GM11168 (cell line): ENCODE measurements around the gene KCNS1.

Source experiments
- in situ Hi-C: fragments of 300-500 bp; cut with MboI; formaldehyde crosslinking; loops from one replicate; pipeline ENCODE4 v1.12.0; 2022; ENCODE audit warnings: low sequenced_read_pairs; ENCODE audit not compliant: unreplicated experiment

Gene KCNS1

DNA sequence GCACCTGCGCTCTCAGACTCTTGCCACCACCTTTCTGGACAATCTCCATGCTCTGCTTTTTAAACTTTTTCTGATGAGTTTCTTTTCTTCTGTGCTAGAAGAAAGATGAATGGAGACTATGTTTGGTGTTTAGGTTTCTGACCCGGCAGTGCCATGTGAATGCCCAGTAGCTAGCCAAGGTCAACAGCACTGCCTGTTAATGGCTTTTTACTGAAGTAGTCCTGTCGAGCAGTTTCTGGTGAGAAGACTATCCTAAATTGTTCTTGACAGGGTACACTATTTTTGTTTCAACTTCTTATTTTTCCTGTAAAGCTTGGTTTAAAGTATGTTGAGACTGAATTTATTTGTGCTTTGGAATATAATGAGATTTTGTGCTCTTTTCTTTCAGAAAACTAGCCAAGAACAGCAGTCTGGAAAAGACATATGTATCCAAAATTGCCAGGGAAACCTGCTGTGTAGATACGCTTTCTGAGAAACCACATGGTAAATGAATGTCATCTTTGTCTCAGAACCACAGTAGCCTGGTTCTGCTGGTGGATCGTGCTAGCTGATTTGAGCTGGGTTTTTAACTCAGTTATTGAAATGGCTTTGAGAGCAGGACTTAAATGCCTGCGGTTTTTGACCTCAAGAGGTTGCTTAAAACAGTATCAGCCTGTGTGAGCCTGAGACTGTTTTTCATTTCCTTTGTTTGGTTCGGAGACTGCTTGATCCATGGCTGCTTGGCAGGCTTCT, 48.1 kb downstream of the KCNS1 start:
- in situ Hi-C loops = no loop called here

DNA sequence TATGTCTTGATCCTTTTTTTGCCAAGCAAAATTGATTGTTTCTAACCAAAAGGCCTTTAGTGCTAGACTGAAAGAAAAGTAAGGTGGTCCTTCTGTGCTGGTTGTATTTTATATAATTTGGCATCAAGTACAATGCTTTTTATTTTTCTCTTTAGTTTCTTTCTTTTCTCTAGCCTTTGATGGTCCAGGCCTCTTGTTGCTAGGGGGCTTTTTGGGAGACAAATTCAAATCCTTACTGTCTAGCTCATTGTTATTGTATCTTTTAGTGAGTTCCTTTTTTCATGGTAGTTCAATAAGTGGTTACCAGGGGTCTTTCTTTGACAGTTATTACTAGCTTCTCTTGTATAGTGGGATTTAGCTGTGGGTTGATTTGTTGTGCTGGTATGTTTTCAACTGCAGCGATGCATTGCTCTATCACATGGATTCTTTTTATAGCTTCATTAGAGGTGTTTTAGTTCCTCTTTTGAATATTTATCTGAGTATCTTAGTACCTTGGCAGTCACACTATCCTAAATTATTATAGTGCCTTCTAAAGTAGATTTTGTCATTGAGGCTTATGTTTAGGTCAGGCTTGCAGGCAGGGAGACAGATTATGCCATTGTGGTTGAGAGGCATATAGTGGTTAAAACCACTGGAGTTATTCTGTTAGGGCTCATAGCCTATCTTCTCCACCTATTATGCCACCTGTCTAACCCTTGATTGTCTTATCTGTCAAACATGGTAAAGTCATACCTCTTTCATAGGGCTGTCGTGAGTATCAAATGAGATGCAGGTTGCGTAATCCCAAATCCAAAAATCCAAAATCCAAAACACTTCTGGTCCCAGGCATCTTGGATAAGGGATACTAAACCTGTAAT, 49.5 kb downstream of the KCNS1 start:
- in situ Hi-C loops = no loop called here

DNA sequence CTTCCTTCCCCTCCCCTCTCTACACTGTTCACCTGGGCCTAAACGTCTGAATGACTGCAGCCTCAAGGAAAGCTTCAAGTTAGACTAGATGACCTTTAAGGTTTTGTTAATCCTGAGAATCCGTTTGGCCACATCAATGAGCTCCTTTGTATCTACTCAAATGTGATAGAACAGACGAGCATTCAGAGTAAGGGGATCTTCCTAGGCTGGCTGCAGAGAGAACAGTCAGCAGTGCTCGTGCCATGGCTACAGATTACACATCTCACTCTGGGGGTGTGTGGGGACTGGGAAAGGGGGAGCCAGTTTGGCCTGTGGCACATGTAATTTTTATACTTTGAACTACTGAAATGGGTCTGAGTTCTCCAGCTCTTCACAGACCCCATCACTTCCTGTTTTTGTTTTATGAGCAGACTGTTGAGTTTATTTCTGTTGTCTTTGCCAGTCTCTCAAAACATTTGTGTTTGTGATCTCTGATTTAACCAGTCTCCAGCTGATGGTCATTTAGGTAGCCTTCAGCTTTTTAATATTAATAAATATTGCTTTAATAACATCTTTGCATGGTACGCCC, 50.9 kb downstream of the KCNS1 start:
- in situ Hi-C loops = no loop called here

DNA sequence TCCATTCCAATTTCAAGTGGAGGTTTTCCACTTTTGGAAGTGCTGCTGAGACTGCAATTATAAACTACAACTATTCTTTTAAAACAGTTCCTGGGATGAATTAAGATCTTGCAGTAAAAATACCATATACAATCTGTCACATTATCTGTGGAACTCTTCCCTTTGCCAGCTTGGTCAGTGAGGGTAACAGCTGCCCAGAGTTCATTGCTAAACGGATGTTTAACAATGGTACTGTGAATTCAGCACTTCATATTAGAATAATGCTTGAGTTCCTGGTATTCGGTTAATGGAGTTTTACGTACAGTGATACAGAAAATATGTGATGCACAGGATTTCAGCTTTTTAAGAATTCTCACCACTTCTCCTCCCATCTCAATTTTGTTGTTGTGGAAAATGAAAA, 51.5 kb downstream of the KCNS1 start:
- in situ Hi-C loops = no loop called here

DNA sequence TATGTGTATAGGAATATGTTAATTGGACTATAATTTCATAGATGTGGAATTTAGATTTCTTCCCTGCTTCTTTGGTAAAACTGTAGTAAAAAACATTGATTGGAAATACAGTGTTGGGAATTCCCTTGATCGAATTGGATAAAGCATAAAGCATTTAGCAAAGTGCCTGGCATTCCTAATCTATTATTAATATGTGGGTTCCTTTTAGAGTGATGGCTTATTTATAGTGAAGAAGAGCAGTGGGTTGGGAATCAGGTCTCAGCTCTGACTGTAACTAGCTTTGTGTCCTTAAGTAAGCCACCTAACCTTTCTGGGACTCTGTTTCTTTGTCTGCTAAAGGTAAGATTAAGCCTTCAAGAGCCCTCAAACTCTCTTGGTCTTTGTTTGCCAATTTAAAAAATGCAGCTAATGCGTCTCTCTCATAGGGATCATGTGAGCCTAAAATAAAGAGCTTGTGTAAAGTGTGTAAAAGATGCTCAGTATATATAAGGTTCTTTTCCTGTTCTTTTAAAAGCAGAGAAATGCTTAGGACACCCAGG, 53.3 kb downstream of the KCNS1 start:
- in situ Hi-C loops = no loop called here

DNA sequence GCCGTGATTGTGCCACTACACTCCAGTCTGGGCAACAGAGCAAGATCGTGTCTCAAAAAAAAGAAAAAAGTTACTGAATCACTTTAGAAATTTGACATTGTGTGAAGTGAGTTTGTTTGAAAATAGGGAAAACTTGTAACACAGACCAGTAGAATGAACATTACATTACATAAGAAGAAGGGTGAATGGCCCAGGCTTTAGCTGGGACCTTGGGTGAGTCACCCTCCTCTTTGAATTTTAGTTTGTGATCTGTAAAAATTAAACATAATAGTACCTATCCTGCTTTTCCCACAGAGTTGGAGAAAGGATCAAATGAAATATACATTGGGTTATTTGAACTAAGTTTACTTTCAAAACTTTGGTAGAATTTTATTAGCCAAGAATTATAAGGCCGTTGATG, 56.3 kb downstream of the KCNS1 start:
- in situ Hi-C loops = loop anchor here (5.0 kb wide), 1 partner anchor 48 kb away; no protein-coding TSS in a partner anchor

DNA sequence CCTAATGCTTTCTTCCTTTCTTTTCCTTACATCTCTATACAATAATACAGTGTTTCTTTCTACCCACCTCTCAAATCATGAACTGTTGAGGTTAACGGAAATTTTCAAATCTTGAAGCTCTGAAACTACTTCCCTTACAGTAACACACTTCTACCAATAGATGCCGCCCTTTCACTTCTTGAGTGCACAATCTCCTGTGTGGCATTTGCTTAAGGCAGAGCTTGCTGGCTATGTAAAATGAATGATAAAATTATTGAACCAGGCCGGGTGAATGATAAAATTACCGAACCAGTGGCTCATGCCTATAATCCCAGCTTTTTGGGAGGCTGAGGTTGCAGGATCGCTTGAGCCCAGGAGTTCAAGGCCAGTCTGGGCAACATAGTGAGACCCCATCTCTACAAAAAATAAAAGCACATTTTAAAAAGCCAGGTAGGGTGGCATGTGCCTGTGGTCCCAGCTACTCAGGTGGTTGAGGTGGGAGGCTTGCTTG, 56.8 kb downstream of the KCNS1 start:
- in situ Hi-C loops = loop anchor here (5.0 kb wide), 1 partner anchor 48 kb away; no protein-coding TSS in a partner anchor

DNA sequence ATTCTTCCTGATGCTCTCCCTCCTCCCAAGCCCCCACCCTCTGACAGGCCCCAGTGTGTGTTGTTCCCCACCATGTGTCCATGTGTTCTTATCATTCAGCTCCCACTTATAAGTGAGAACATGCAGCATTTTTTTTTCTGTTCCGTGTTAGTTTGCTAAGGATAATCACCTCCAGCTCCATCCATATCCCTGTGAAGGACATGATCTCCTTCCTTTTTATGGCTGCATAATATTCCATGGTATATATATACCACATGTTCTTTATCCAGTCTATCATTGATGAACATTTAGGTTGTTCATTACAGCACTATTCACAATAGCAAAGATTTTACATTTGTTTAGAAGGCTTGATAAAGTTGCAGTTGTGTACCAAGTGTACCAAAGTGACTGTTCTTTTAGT, 57.9 kb downstream of the KCNS1 start:
- in situ Hi-C loops = loop anchor here (5.0 kb wide), 1 partner anchor 49 kb away; no protein-coding TSS in a partner anchor
